GM23338 (cell line): ENCODE results near the gene SCART1. TPM values are rescaled to one million over a fixed set of nuclear protein-coding genes. Genes with fewer than 3 reads are reported as not detected.

Experiments
- ATAC-seq: fragments of 200-7000 bp; cut with Tn5 transposase; 3 replicates; pipeline ENCODE4 v1.9.1; 2020
- DNase-seq: peaks from one replicate; pipeline ENCODE4 v3.0.0-alpha.2; 2015; ENCODE audit warnings: low spot score
- H2AFZ ChIP-seq: fragments of 200-600 bp; sonication (generic); 2 replicates; pipeline ENCODE4 v1.8.0; 2016; ENCODE audit warnings: antibody characterized with exemption, mild to moderate bottlenecking, moderate library complexity
- H3F3A ChIP-seq: fragments of 200-600 bp; sonication (generic); replicated peaks from 2 replicates; pipeline ENCODE4 v1.8.0; 2017; ENCODE audit warnings: antibody characterized with exemption, mixed run types, low read depth
- H3K27ac ChIP-seq: fragments of 200-600 bp; sonication (generic); 2 replicates; pipeline ENCODE4 v1.6.1; 2016; ENCODE audit warnings: low read depth
- H3K27me3 ChIP-seq: fragments of 200-600 bp; sonication (generic); 2 replicates; pipeline ENCODE4 v1.8.0; 2016; ENCODE audit warnings: mild to moderate bottlenecking, mixed run types, moderate library complexity; ENCODE audit not compliant: insufficient read depth
- H3K36me3 ChIP-seq: fragments of 200-600 bp; sonication (generic); 2 replicates; pipeline ENCODE4 v1.8.0; 2016; ENCODE audit warnings: mild to moderate bottlenecking; ENCODE audit not compliant: insufficient read depth
- H3K4me1 ChIP-seq: fragments of 200-600 bp; sonication (generic); 2 replicates; pipeline ENCODE4 v1.8.0; 2016; ENCODE audit warnings: mild to moderate bottlenecking, moderate library complexity; ENCODE audit not compliant: insufficient read depth
- H3K4me2 ChIP-seq: fragments of 200-600 bp; sonication (generic); 2 replicates; pipeline ENCODE4 v1.7.1; 2017; ENCODE audit warnings: mixed run types
- H3K4me3 ChIP-seq: fragments of 200-600 bp; sonication (generic); 2 replicates; pipeline ENCODE4 v1.6.1; 2016; ENCODE audit warnings: mixed run types
- H3K79me2 ChIP-seq: fragments of 200-600 bp; sonication (generic); replicated peaks from 2 replicates; pipeline ENCODE4 v1.8.0; 2017; ENCODE audit warnings: mild to moderate bottlenecking; ENCODE audit not compliant: insufficient read depth
- H3K9me2 ChIP-seq: fragments of 200-600 bp; sonication (generic); 2 replicates; pipeline ENCODE4 v1.8.0; 2017; ENCODE audit not compliant: insufficient read depth
- H4K20me1 ChIP-seq: fragments of 200-600 bp; sonication (generic); replicated peaks from 2 replicates; pipeline ENCODE4 v1.8.0; 2017; ENCODE audit warnings: mild to moderate bottlenecking; ENCODE audit not compliant: insufficient read depth
- H3K27ac Mint-ChIP-seq: 2 replicates; pipeline ENCODE4 v1.8.0; 2020; ENCODE audit warnings: inconsistent platforms, mild to moderate bottlenecking, moderate library complexity, mixed read lengths
- H3K27me3 Mint-ChIP-seq: 3 replicates; pipeline ENCODE4 v1.8.0; 2022; ENCODE audit warnings: low read depth, mild to moderate bottlenecking, moderate library complexity, mixed read lengths, inconsistent platforms; ENCODE audit not compliant: insufficient read depth, poor library complexity
- H3K36me3 Mint-ChIP-seq: 3 replicates; pipeline ENCODE4 v1.8.0; 2021; ENCODE audit warnings: low read depth, mild to moderate bottlenecking, inconsistent platforms, moderate library complexity, mixed read lengths
- H3K4me1 Mint-ChIP-seq: 3 replicates; pipeline ENCODE4 v1.8.0; 2020; ENCODE audit warnings: mild to moderate bottlenecking, inconsistent platforms, mixed read lengths
- H3K4me3 Mint-ChIP-seq: 3 replicates; pipeline ENCODE4 v1.8.0; 2021; ENCODE audit warnings: moderate library complexity, mild to moderate bottlenecking, inconsistent platforms, mixed read lengths
- H3K9me3 Mint-ChIP-seq: 3 replicates; pipeline ENCODE4 v1.8.0; 2020; ENCODE audit warnings: moderate library complexity, mild to moderate bottlenecking, inconsistent platforms, mixed read lengths
- ETS1 ChIP-seq: IDR thresholded peaks from 2 replicates; pipeline ENCODE4 v1.6.1; 2016; ENCODE audit warnings: antibody characterized with exemption
- EZH2 ChIP-seq: fragments of 200-600 bp; sonication (generic); IDR thresholded peaks from one replicate; pipeline ENCODE4 v1.8.0; 2017; ENCODE audit warnings: antibody characterized with exemption, mild to moderate bottlenecking, low read depth; ENCODE audit not compliant: unreplicated experiment
- JUNB ChIP-seq: IDR thresholded peaks from one replicate; pipeline ENCODE4 v1.6.1; 2016; ENCODE audit warnings: antibody characterized with exemption; ENCODE audit not compliant: unreplicated experiment
- STAT1 ChIP-seq: IDR thresholded peaks from one replicate; pipeline ENCODE4 v1.6.1; 2016; ENCODE audit warnings: antibody characterized with exemption; ENCODE audit not compliant: unreplicated experiment
- polyA plus RNA-seq: library from polyadenylated mRNA; unstranded; fragments of >200 nt; fragmentation: Nextera tagmentation; extraction: Ambion mirVana; gene quantifications from 2 replicates; pipeline ENCODE4 v1.2.1, GENCODE V29; 2016
- total RNA-seq: library from RNA; depleted of rRNA; stranded (reverse); fragments of >200 nt; shearing (Covaris generic); gene quantifications from 2 replicates; pipeline ENCODE4 v1.2.3, GENCODE V29; 2014
- TF ChIP-seq, protein P1 (sequence below), 2 experiments: fragments of 200-600 bp in 1 of 2; sonication (generic) in 1 of 2; conservative IDR thresholded peaks; 2 replicates each; pipeline versions ENCODE4 v1.5.1 to v1.6.1; 2016 to 2017; ENCODE audit warnings: antibody characterized with exemption in 2 of 2, low read depth in 2 of 2, mild to moderate bottlenecking in 2 of 2, moderate library complexity in 1 of 2

SCART1 gene
- total and polyA plus RNA-seq, 2 experiments from 2014 or later = 0.59 TPM; not detected in 1

DNA sequence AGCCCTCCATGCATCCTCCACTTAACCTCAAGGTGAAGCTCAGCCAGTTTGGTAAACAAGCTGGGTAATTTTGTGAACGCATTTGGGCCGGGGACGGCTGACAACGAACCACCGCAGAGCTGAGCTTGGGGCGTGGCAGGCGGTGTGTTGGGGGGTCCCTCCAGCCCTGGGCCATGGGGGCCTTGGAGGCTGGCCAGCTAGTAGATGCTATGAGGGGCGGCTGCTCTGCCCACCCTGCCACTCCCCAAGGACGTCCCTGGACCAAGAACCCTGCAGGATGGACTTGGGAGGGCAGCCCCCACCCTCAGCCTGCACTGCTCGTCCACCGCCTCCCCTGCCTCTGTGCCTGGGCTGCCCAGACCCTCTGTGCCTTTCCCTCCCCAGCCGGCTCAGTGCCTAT lies 12.0 kb upstream of the SCART1 start:
- Mint-ChIP-seq H3K9me3 (peaks cover 83% of the 10 kb centered on the region), H3K27ac (no peak overlapping the region), H3K4me3 (no peak overlapping the region), H3K36me3 (peaks cover 27% of the 10 kb centered on the region), H3K27me3 (peaks cover 2% of the 10 kb centered on the region), H3K4me1 (no peaks in the 10 kb centered on the region)
- no peak overlapping the region for H3K4me2 ChIP-seq
- H4K20me1 ChIP-seq = no peaks in the 10 kb centered on the region
- H3K36me3 ChIP-seq = no peaks in the 10 kb centered on the region
- no peaks in the 10 kb centered on the region for H3F3A ChIP-seq
- H3K27me3 ChIP-seq = no peaks in the 10 kb centered on the region
- no peak overlapping the region for H2AFZ ChIP-seq
- no peak overlapping the region for H3K27ac ChIP-seq
- no peaks in the 10 kb centered on the region for H3K79me2 ChIP-seq
- no peak for TF ChIP-seq JUNB
- no peak for TF ChIP-seq STAT1
- no peaks in the 10 kb centered on the region for H3K4me1 ChIP-seq
- DNase-seq (no peak), ATAC-seq (no peak)
- H3K4me3 ChIP-seq = no peak overlapping the region
- no peaks in the 10 kb centered on the region for H3K9me2 ChIP-seq

DNA sequence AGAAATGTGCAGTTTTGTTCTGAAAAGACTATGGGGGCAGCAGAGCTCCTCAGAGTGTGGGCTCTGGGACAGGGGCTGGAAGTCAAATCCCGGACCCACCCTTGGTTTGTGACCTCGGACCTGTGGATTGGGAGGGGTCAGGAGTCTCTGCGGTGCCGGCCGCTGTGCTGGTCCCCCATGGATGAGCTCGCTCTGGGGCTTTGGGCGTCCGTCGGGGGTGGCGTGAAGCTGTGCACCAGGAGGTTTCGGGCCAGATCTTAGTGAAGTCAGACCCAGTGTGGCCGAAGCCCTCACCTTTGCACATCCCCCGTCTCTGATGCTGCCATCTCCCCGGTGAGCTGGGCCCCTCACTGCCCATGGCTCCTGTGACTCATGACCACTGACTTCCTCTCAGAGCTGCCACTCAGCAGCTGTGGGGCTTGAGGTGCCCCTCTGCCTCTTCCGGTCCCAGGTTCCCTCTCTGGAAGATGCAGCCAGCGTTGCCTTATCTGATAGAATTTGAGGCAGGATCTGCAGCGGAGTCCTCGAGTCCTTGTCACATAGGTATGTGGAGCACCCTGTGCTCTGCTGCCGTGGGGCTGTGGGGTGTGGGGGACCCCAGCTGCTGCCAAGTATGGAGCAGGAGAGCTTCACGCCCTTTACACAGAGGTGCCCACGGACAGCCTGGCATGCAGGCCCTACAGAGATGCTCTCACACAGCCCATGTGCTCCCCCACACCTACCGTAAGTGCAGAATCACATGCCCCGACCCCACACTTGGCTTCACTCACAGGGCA lies 11.4 kb upstream of the SCART1 start:
- Histone ChIP-seq H4K20me1 (no peaks in the 10 kb centered on the region), H3K27me3 (no peaks in the 10 kb centered on the region), H3K27ac (no peak overlapping the region), H2AFZ (no peak overlapping the region), H3K4me2 (no peak overlapping the region), H3K36me3 (no peaks in the 10 kb centered on the region), H3K9me2 (no peaks in the 10 kb centered on the region), H3K79me2 (no peaks in the 10 kb centered on the region), H3K4me1 (no peaks in the 10 kb centered on the region), H3K4me3 (no peak overlapping the region), H3F3A (no peaks in the 10 kb centered on the region)
- DNase-seq (no peak), ATAC-seq (no peak)
- Mint-ChIP-seq H3K4me1 (no peaks in the 10 kb centered on the region), H3K27me3 (peaks cover 3% of the 10 kb centered on the region), H3K27ac (no peak overlapping the region), H3K4me3 (no peak overlapping the region), H3K9me3 (peaks cover 84% of the 10 kb centered on the region), H3K36me3 (peaks cover 29% of the 10 kb centered on the region)
- TF ChIP-seq, protein P1, sequence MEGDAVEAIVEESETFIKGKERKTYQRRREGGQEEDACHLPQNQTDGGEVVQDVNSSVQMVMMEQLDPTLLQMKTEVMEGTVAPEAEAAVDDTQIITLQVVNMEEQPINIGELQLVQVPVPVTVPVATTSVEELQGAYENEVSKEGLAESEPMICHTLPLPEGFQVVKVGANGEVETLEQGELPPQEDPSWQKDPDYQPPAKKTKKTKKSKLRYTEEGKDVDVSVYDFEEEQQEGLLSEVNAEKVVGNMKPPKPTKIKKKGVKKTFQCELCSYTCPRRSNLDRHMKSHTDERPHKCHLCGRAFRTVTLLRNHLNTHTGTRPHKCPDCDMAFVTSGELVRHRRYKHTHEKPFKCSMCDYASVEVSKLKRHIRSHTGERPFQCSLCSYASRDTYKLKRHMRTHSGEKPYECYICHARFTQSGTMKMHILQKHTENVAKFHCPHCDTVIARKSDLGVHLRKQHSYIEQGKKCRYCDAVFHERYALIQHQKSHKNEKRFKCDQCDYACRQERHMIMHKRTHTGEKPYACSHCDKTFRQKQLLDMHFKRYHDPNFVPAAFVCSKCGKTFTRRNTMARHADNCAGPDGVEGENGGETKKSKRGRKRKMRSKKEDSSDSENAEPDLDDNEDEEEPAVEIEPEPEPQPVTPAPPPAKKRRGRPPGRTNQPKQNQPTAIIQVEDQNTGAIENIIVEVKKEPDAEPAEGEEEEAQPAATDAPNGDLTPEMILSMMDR (conservative IDR thresholded peaks at IDR 0.05; ENCODE audit: low read depth in 2 of 2) = no peak
- no peak for TF ChIP-seq EZH2
- TF ChIP-seq JUNB = no peak
- TF ChIP-seq ETS1 = no peak
